Central memory CD8-positive, alpha-beta T cell (primary cell): Measurements from ENCODE around the gene CRACDL.
"Not testable (repeated sequence)": the region's sequence is repeated elsewhere in the genome, so short reads cannot be mapped to it uniquely, and the experiment has no call there.

ENCODE experiments used
- ATAC-seq: fragments of 150-1000 bp; cut with Tn5 transposase; replicated peaks from 2 replicates; pipeline ENCODE4 v1.10.0; 2022; ENCODE audit warnings: mild to moderate bottlenecking, moderate FRiP score, moderate number of reproducible peaks; ENCODE audit not compliant: poor library complexity, severe bottlenecking; ENCODE audit errors: extremely low read depth
- DNase-seq, 2 donors: peaks; one replicate each; pipeline ENCODE4 v3.0.0; 2021; ENCODE audit warnings: low spot score in 2 of 2
- H3K27ac Mint-ChIP-seq: one replicate; pipeline ENCODE4 v1.8.0; 2022; ENCODE audit warnings: low read depth, mild to moderate bottlenecking, moderate library complexity, mixed read lengths
- H3K27me3 Mint-ChIP-seq: one replicate; pipeline ENCODE4 v1.8.0; 2022; ENCODE audit warnings: mixed read lengths
- H3K36me3 Mint-ChIP-seq: one replicate; pipeline ENCODE4 v1.8.0; 2022; ENCODE audit warnings: mild to moderate bottlenecking, moderate library complexity, mixed read lengths; ENCODE audit not compliant: insufficient read depth
- H3K4me1 Mint-ChIP-seq: one replicate; pipeline ENCODE4 v1.8.0; 2022; ENCODE audit warnings: mixed read lengths
- H3K4me3 Mint-ChIP-seq: one replicate; pipeline ENCODE4 v1.8.0; 2022; ENCODE audit warnings: mild to moderate bottlenecking, moderate library complexity, mixed read lengths
- H3K9me3 Mint-ChIP-seq: one replicate; pipeline ENCODE4 v1.8.0; 2022; ENCODE audit warnings: mixed read lengths

Gene CRACDL

GRCh38 chr2:98757904-98758421 is 178.1 kb downstream of the CRACDL start:
- Mint-ChIP-seq H3K27ac (peak overlapping the region; percentile 99), H3K36me3 (peaks cover 3% of the 10 kb centered on the region), H3K4me3 (peak overlapping the region; percentile 77), H3K4me1 (peaks cover 59% of the 10 kb centered on the region), H3K9me3 (no peaks in the 10 kb centered on the region), H3K27me3 (no peaks in the 10 kb centered on the region)
- DNase-seq (peak in 1 of 2 donors; percentile 56), ATAC-seq (peak; percentile 84)

GRCh38 chr2:98753801-98754200 is 182.2 kb downstream of the CRACDL start:
- no peaks in the 10 kb centered on the region for H3K27me3 Mint-ChIP-seq
- H3K36me3 Mint-ChIP-seq = peaks cover 3% of the 10 kb centered on the region
- DNase-seq = no peak
- no peak for ATAC-seq
- no peaks in the 10 kb centered on the region for H3K9me3 Mint-ChIP-seq
- H3K27ac Mint-ChIP-seq = peak overlapping the region; percentile 5
- no peak overlapping the region for H3K4me3 Mint-ChIP-seq
- H3K4me1 Mint-ChIP-seq = peaks cover 39% of the 10 kb centered on the region

- not testable (repeated sequence) for H3K36me3 Mint-ChIP-seq, H3K4me3 Mint-ChIP-seq, ATAC-seq, H3K9me3 Mint-ChIP-seq, H3K27ac Mint-ChIP-seq, H3K27me3 Mint-ChIP-seq, DNase-seq
- H3K4me1 Mint-ChIP-seq = peaks cover 43% of the 10 kb centered on the region
Measured at GRCh38 chr2:98752711-98753110, 183.3 kb downstream of the CRACDL start.

- no peaks in the 10 kb centered on the region for H3K27me3 Mint-ChIP-seq
- DNase-seq (no peak), ATAC-seq (no peak)
- no peaks in the 10 kb centered on the region for H3K9me3 Mint-ChIP-seq
- peaks cover 36% of the 10 kb centered on the region for H3K4me1 Mint-ChIP-seq
- no peaks in the 10 kb centered on the region for H3K36me3 Mint-ChIP-seq
- H3K4me3 Mint-ChIP-seq = no peak overlapping the region
- H3K27ac Mint-ChIP-seq = no peak overlapping the region
Measured at GRCh38 chr2:98751748-98752147, 184.3 kb downstream of the CRACDL start.

GRCh38 chr2:98750593-98751282 is 185.3 kb downstream of the CRACDL start:
- Mint-ChIP-seq H3K27me3 (no peaks in the 10 kb centered on the region), H3K27ac (no peak overlapping the region), H3K36me3 (no peaks in the 10 kb centered on the region), H3K4me1 (peaks cover 36% of the 10 kb centered on the region), H3K4me3 (no peak overlapping the region), H3K9me3 (no peaks in the 10 kb centered on the region)
- no peak for ATAC-seq
- DNase-seq = no peak

- DNase-seq (no peak), ATAC-seq (peak; percentile 46)
- Mint-ChIP-seq H3K36me3 (no peaks in the 10 kb centered on the region), H3K27ac (peak overlapping the region; percentile 0), H3K27me3 (no peaks in the 10 kb centered on the region), H3K9me3 (no peaks in the 10 kb centered on the region), H3K4me3 (no peak overlapping the region), H3K4me1 (peaks cover 39% of the 10 kb centered on the region)
Measured at GRCh38 chr2:98749066-98749450, 187.0 kb downstream of the CRACDL start.

GRCh38 chr2:98748292-98749065 is 187.5 kb downstream of the CRACDL start:
- DNase-seq (no peak), ATAC-seq (no peak)
- peaks cover 43% of the 10 kb centered on the region for H3K4me1 Mint-ChIP-seq
- H3K4me3 Mint-ChIP-seq = no peak overlapping the region
- no peaks in the 10 kb centered on the region for H3K27me3 Mint-ChIP-seq
- no peaks in the 10 kb centered on the region for H3K9me3 Mint-ChIP-seq
- no peaks in the 10 kb centered on the region for H3K36me3 Mint-ChIP-seq
- H3K27ac Mint-ChIP-seq = peak overlapping the region; percentile 0

- Mint-ChIP-seq H3K9me3 (no peaks in the 10 kb centered on the region), H3K27me3 (no peaks in the 10 kb centered on the region), H3K4me3 (no peak overlapping the region), H3K36me3 (no peaks in the 10 kb centered on the region), H3K27ac (no peak overlapping the region), H3K4me1 (peaks cover 46% of the 10 kb centered on the region)
- no peak for ATAC-seq
- DNase-seq = no peak
Measured at GRCh38 chr2:98747888-98748287, 188.1 kb downstream of the CRACDL start.

GRCh38 chr2:98746426-98746825 is 189.6 kb downstream of the CRACDL start:
- H3K36me3 Mint-ChIP-seq = peaks cover 2% of the 10 kb centered on the region
- DNase-seq (no peak), ATAC-seq (no peak)
- no peak overlapping the region for H3K27ac Mint-ChIP-seq
- no peaks in the 10 kb centered on the region for H3K9me3 Mint-ChIP-seq
- peaks cover 42% of the 10 kb centered on the region for H3K4me1 Mint-ChIP-seq
- H3K27me3 Mint-ChIP-seq = no peaks in the 10 kb centered on the region
- no peak overlapping the region for H3K4me3 Mint-ChIP-seq

- Mint-ChIP-seq H3K9me3 (no peaks in the 10 kb centered on the region), H3K27ac (no peak overlapping the region), H3K27me3 (no peaks in the 10 kb centered on the region), H3K4me1 (peaks cover 44% of the 10 kb centered on the region), H3K4me3 (no peak overlapping the region), H3K36me3 (peaks cover 2% of the 10 kb centered on the region)
- ATAC-seq (no peak), DNase-seq (no peak)
Measured at GRCh38 chr2:98744595-98744994, 191.4 kb downstream of the CRACDL start.
